HG03432 (cell line): ENCODE measurements around the gene MARK3.

Experiments
- ATAC-seq: cut with Tn5 transposase; IDR thresholded peaks from one replicate; pipeline ENCODE4 v1.9.1; 2021; ENCODE audit warnings: mild to moderate bottlenecking, moderate library complexity; ENCODE audit not compliant: unreplicated experiment

The MARK3 gene

DNA sequence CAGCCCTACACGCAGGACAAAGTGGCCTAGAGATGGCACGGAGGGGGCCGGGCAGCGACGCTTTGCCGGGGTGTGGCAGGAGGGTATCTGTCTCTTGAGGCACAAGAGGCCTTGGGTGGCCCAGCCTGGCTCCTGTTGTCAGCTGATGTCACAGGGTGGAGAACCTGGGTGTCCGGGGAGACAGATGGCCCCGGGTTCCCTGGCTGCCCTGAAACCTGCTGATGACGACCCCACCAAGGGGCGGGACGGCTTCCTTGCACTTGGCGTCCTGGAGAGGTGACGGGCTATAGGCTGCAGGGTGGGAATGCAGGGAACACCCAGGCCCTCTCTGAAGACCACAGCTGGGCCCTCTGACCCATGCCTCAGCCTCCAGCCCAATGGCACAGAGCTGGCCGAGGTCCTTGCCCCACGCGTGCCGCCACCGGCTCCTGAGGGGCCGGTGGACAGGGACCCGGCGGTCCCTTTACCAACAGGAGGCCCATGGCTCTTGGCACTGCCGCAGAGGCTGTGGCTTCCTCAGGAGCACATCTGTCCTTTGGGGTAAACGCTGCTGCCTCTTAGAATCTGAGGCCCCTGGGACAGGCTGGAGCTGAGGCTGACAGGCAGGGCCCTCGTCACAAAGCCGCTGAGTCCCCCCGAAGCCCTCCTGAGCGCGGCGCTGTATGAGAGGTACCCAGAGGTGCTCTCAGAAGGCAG, 160.2 kb downstream of the MARK3 start:
- no peak for ATAC-seq

DNA sequence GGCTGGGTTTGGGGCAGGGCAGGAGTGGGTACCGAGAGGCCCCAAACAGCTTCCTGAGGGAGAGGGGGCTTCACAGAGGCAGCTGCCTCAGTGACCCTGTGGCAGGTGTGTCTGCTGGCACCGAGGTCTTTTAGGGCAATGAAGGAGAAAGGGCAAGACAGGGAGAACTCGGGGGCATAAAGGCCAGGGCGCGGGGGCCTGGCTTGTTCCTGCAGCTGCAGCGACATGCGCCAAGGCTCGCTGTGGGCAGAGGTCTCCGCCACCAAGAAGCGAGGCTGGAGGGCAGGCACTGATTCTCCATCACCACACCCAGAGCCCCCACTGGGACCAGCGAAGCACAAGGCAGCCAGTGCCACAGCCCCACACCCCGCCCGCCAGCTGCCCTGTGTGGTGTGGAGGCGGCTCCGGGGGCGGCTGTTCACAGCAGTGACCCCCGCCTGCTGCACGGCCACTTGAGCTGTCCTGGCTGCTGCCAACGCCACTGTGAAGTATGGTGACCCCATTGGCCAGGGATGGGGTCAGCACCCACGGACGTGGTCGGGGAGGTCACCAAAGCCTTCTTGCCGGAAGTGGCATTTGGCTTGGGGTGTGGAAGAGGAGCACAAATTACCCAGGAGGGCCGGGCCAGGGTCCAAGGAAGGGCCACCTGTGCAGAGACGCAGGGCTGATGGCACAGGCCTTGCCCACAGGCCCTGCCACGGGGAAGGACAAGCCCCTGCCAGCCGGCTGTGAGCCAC, 160.9 kb downstream of the MARK3 start:
- no peak for ATAC-seq

DNA sequence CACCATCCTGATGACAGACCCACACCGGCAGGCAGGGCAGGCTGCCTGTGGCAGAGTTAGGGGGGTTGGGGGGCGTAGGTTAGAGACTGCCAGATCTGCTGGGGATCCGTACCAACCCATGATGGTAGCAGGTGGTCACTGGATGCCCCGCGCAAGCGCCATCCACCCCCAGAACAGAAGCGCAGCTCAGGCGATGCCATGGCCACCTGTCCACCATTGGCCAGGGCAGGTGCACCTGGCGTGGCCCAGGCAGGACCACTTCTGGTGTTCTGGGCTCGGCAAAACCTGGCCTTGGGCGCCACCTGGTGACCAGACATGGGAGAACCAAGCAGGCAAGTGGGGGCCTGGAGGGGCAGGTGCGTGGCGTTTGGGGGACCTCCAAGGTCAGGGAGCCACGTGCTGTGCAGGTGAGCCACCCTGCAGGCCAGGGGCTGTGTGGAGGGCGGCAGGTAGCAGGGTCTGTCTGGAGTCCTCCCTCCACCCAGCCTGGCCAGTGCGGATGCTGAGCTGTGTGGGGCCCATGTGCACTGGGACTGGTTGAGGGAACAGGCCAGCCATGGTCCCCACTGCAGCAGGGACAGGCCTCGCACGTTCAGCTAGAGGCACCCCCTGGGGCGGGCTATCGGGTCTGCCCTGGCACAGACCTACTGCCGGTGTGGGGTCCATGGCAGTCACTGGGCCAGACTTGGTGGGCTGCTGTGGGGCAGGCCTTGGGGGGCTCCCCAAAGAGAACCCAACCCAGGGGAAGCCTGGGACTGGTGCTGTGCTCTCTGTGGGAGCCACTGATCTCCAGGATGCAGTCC, 161.6 kb downstream of the MARK3 start:
- no peak for ATAC-seq

DNA sequence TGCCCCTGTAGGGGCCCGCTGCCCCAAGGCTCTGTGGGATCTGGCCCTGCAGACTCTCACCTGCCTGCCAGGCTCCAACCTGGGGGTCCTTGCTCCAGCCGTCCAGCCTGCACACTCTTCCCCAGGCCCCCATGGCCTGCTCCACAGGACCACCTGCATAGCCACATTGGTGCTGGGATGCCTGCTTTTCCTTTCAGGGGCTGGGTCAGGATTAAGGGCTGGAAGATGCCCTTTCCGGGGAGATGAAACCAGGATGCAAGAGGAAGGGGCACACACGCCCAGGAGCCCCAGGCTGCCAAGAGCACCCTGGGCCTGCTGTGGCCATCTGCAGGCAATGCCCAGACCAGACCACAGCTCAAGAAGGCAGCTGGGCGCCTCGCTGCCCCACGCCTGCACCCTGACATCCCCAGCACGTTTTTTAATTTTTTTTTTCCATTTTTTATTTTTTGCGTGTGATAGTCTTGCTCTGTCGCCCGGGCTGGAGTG, 162.3 kb downstream of the MARK3 start:
- ATAC-seq: no peak

DNA sequence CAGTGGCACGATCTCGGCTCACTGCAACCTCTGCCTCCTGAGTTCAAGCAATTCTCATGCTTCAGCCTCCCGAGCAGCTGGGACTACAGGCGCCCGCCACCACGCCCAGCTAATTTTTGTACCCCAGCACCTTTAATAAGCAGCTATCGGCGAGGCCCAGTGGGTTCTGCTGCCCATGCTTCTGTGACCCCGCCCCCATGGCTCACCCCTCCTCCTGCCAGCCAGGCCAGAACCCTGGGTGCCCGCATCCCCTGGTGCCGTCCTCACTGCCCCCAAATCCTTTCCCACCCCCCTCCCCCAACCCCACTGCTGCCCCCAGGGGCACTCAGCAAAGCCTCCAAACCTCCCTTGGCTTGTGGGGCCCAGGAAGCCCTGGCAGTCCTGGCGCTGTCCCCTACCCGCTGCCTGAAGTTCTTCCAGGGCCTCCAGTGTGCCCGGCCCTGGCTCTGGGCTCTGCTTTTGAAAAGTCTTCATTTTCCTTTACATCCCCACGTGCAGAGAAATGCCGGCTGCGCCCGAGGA, 162.8 kb downstream of the MARK3 start:
- ATAC-seq: no peak

DNA sequence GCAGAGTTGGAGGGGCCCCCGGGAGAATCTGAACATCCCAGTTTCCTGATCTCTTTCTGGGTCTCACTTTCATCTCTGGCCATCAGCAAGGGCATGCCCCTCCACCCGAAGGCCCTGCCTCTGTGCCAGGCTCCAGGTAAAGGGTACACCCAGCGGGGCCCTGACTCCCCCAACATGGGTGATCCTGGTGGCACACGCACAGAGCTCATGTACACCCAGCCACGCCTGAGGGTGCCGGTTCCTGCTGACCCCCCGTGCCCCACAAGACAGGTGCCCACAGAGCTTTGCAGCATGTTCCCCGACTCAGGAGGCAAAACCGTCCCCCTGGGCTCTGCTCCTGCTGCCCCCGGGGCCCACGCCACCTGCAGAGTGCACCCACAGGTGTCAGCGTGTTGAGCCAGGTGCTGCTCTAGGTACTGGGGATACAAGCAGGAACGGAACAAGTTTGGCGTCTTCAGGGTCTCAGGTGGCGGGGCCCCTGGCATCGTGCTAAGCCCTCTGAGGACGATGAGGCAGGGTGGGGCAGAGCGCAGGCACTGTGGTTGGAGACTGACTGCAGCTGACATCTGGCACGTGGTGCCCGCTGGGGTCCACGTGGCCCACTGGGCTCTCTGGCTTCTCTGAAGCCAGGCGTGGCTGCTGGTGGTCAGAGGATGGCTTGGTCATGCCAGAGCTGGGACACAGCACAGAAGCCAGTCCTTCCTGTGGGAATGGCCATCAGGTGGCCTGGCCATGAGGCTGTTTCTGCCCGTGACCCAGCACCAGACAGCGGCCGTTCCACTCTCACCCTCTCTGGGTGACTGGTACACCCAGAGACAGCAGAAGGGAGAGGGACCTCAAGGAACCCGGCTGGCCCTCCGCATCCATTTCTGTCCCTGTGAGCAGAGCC, 163.5 kb downstream of the MARK3 start:
- no peak for ATAC-seq

DNA sequence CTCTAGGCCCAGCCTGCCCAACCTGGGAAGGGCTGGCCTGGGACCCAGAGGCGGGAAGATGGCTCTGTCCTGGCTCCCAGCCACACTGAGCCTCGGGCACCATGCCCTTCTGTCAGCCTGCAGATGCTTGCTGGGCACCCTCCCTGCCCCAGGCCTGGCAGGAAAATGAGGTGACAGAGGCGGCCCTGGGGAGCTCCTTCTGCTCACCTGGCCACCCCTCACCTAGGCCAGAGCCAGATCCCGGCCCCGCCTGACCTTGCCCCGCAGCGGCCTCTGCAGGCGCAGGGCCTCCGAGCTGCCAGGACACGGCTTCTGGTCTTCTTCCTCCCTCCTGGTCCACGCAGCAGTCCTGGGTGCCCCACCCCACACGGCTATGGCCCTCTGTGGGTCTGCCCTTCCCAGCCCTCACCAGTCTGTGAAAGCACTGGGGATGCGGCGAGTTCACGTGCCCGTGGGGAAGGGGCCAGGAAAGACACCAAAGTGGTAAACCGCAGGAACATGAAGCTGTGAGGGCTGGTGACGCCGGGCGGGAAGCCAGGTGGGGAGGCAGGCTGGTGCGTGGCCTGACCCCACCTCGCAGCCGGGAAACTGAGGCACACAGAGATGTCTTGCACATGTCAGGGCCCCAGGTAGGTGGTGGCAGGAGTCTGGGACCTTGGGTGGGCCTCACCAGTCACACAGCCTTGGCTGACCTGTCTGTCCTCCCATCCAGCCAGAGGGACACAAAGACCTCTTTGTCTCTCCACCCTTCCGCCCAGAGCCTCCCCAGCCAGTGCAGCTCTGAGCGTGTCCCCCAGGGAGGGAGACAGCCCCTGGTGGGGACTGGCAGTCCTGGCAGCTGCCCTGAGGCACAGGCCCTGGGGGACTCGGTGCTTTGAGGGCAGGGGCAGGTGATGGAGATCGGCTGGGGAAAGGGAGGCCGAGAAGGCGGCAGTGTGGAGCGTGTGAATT, 164.4 kb downstream of the MARK3 start:
- no peak for ATAC-seq

DNA sequence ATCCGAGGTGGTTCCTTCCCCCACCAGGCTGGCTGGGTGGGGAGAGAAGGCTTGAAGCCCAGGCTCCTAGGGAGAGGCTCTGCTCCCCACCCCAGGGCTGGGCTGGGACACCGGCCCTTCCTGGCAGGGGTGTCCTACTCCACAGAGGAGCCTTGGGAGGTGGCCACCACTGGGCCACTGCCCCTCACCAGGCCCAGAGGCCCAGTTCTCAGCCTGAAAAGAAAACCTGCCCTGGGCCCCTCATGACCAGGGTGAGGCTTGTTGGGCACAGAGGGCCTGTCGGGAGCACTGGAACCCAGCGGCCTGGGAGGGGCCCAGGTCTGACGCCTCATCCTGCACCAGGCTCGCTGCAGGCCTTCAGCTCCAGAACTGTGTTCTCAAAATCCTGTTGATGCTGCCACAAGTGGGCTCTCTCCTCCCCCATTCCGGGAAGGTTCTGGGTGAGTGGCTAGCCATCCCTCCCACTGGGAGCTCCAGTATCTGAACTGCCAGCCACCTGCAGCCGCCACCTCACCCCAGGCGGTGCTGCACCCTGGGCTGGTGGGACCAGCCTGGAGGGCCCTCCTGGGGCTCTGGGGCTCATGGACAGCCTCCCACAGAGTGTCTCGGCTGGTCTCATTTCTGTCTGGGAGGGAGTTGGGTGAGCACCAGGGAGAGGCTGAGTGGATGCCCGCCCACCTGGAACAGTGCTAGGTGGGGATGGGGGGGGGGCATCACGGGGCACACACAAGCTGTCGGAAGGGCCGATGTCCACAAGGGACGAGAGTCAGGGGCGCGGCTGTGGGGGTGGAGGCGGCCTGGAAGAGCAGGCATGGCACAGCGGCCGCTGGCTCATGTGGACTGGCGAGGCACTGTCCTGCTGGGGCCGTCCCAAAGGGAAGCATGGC, 165.5 kb downstream of the MARK3 start:
- ATAC-seq: no peak

DNA sequence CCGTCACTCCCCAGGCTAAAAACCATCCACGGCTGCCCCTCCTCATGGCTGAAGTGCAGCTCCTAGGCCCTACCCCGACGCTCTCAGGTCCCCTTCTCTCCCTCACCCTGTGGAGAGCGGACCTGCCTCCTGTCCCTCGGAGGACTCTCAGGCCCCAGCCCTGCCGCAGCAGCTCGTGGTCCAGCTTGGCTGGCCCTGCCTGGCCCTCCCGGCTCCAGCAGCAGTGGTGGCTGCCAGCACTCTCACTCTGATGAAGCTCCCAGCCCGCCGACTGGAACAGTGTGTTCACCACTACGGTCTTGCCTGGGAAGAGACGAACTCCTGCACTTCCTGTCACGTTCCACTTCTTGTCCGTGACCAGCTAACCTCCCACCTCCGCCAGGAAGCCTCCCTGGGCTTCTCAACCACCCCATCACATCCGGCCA, 166.1 kb downstream of the MARK3 start:
- ATAC-seq: no peak

DNA sequence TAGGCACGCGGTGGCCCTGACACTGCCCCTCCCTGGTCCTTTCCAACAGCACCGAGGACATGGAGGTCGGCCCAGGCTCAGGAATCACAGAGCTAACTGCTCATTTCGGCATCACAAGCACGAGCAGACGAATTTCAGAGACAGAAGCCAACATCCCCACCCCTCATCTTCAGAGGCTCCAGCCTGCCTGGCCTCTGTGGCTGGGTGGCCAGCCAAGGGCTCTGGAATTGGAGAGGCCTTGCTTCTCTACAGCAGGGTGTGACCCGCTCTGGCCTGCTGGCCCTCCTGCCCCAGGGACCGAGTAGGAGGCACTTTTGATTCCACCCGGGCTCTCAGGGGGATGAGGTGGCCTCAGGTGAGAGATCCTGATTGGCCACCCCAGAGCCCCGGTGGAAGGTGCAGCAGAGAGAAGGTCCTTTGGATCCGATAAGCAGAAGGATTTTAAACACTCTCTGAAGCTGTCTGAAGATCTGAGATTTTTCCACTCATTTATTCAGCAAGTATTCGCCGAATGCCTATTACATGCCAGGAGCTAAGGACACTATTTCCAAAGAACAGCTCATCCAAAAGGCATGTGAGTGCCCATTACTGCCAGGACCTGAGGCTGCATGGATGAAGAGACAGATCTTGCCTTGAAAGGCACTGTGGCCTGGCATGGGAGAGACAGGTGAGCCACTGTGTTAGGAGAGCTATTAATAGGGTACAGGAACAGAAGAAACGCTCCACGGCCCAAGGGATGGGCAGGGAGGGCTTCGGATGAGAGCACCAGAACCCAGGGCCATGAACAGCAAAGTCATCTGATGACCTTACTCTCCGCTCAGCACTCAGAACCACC, 167.0 kb downstream of the MARK3 start:
- ATAC-seq: no peak

DNA sequence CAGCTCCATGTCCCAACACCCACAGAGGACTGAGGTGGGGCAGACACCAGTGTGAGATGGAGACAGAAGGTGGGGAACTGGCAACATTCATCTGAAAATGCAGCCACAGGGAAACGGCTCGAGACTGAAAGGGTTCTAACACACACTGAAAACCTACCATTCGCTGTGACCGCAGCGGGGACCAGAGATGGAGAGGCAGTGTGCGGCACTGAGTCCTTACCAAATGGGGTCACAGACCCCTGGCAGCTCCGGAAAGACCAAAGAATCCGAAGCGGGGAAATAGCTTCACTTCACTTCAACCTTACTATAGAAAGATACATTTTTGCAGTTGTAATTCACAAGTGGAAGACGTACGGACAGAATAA, 167.6 kb downstream of the MARK3 start:
- ATAC-seq: no peak
